HepG2 (cell line): Measurements from ENCODE around the gene MADD. TPM values are rescaled to one million over a fixed set of nuclear protein-coding genes. Genes with fewer than 3 reads are reported as not detected.

Experiments
- ATF7 ChIP-seq, 2 experiments: fragments of 450-650 bp in 1 of 2; sonication (generic) in 1 of 2; formaldehyde crosslinking in 1 of 2; IDR thresholded peaks; 2 replicates each; pipeline versions ENCODE4 v1.4.0 to v1.6.1; 2016 to 2020; ENCODE audit warnings: antibody characterized with exemption in 1 of 2, mild to moderate bottlenecking in 1 of 2, missing genetic modification reagents in 1 of 2
- BRD4 ChIP-seq: sonication (generic); formaldehyde crosslinking; IDR thresholded peaks from 2 replicates; pipeline ENCODE4 v1.4.0; 2020; ENCODE audit warnings: missing genetic modification reagents
- DR1 ChIP-seq: sonication (generic); formaldehyde crosslinking; IDR thresholded peaks from 2 replicates; pipeline ENCODE4 v1.8.0; 2021; ENCODE audit warnings: mild to moderate bottlenecking, missing genetic modification reagents, inconsistent platforms
- EP300 ChIP-seq, 3 experiments: sonication (generic) in 1 of 3; formaldehyde crosslinking in 1 of 3; IDR thresholded peaks; 2 replicates each; pipeline versions ENCODE4 v1.5.1 to v1.6.1; 2011 to 2020; ENCODE audit warnings: low read depth in 2 of 3, low read length in 2 of 3, borderline replicate concordance in 1 of 3, improper control_type of control experiment in 1 of 3, mild to moderate bottlenecking in 1 of 3, missing genetic modification reagents in 1 of 3, moderate library complexity in 1 of 3
- KMT2A ChIP-seq: sonication (generic); formaldehyde crosslinking; IDR thresholded peaks from 2 replicates; pipeline ENCODE4 v1.4.0; 2020; ENCODE audit warnings: missing genetic modification reagents
- MAF1 ChIP-seq: sonication (generic); formaldehyde crosslinking; IDR thresholded peaks from 2 replicates; pipeline ENCODE4 v1.5.0; 2020; ENCODE audit warnings: missing genetic modification reagents, borderline replicate concordance
- MAFK ChIP-seq, 2 experiments: IDR thresholded peaks in 1 of 2; conservative IDR thresholded peaks in 1 of 2; 2 replicates each; pipeline ENCODE4 v1.6.1; 2011; ENCODE audit warnings: improper control_type of control experiment in 2 of 2, low read length in 2 of 2
- ONECUT2 ChIP-seq: sonication (generic); formaldehyde crosslinking; IDR thresholded peaks from 2 replicates; pipeline ENCODE4 v1.4.0; 2020; ENCODE audit warnings: missing genetic modification reagents
- PITX1 ChIP-seq: sonication (generic); formaldehyde crosslinking; IDR thresholded peaks from 2 replicates; pipeline ENCODE4 v1.5.1; 2020; ENCODE audit warnings: mild to moderate bottlenecking, missing genetic modification reagents
- SYNCRIP ChIP-seq: fragments of 200-400 bp; formaldehyde crosslinking; IDR thresholded peaks from 2 replicates; pipeline ENCODE4 v1.6.1; 2018; ENCODE audit warnings: mild to moderate bottlenecking, low read depth, low read length; ENCODE audit not compliant: insufficient read depth
- TCF7L2 ChIP-seq: IDR thresholded peaks from 2 replicates; pipeline ENCODE4 v1.6.1; 2011; ENCODE audit warnings: mild to moderate bottlenecking, low read depth, low read length, moderate library complexity
- TSC22D2 ChIP-seq: sonication (generic); formaldehyde crosslinking; IDR thresholded peaks from 2 replicates; pipeline ENCODE4 v1.5.1; 2020; ENCODE audit warnings: missing genetic modification reagents, mild to moderate bottlenecking, borderline replicate concordance
- ZNF232 ChIP-seq: sonication (generic); formaldehyde crosslinking; IDR thresholded peaks from 2 replicates; pipeline ENCODE4 v1.4.0; 2020; ENCODE audit warnings: missing genetic modification reagents, borderline replicate concordance
- ZNF260 ChIP-seq: sonication (generic); formaldehyde crosslinking; IDR thresholded peaks from 2 replicates; pipeline ENCODE4 v1.4.0; 2020; ENCODE audit warnings: missing genetic modification reagents, low read depth, mild to moderate bottlenecking, borderline replicate concordance
- ZNF501 ChIP-seq: sonication (generic); formaldehyde crosslinking; IDR thresholded peaks from 2 replicates; pipeline ENCODE4 v1.5.1; 2020; ENCODE audit warnings: mild to moderate bottlenecking, moderate library complexity, missing genetic modification reagents
- ZNF530 ChIP-seq: sonication (generic); formaldehyde crosslinking; IDR thresholded peaks from 2 replicates; pipeline ENCODE4 v1.5.0; 2020; ENCODE audit warnings: low read depth, mild to moderate bottlenecking, missing genetic modification reagents
- ZNF747 ChIP-seq: sonication (generic); formaldehyde crosslinking; IDR thresholded peaks from 2 replicates; pipeline ENCODE4 v1.8.1; 2023; ENCODE audit warnings: missing genetic modification reagents, mild to moderate bottlenecking, borderline replicate concordance
- ZNF766 ChIP-seq: sonication (generic); formaldehyde crosslinking; IDR thresholded peaks from 2 replicates; pipeline ENCODE4 v1.5.0; 2020; ENCODE audit warnings: missing genetic modification reagents, borderline replicate concordance
- polyA plus RNA-seq, 8 experiments: library from polyadenylated mRNA; depleted of rRNA in 3 of 8; stranded (reverse) in 7 of 8; unstranded in 1 of 8; fragments of >200 nt; fragmentation: Illumina TruSeq in 4 of 8; extraction: Trizol in 4 of 8; gene quantifications; 2 replicates each; pipeline versions ENCODE4 v1.2.1 to v1.2.3, GENCODE V29; 2011 to 2016; ENCODE audit warnings: low read depth in 4 of 8, missing spikeins in 1 of 8, mixed read lengths in 1 of 8; ENCODE audit not compliant: insufficient read depth in 1 of 8
- total RNA-seq, 5 experiments: library from RNA; depleted of rRNA; stranded (reverse); fragments of >200 nt; fragmentation: Illumina TruSeq; extraction: Trizol; gene quantifications; 2 replicates each; pipeline ENCODE4 v1.2.3, GENCODE V29; 2016; ENCODE audit warnings: low read depth in 1 of 5
- TF ChIP-seq, protein P1 (sequence below): sonication (generic); formaldehyde crosslinking; IDR thresholded peaks from 2 replicates; pipeline ENCODE4 v1.4.0; 2020; ENCODE audit warnings: missing genetic modification reagents
- TF ChIP-seq, protein P2 (sequence below): sonication (generic); formaldehyde crosslinking; IDR thresholded peaks from 2 replicates; pipeline ENCODE4 v1.4.0; 2020; ENCODE audit warnings: missing genetic modification reagents, mild to moderate bottlenecking, borderline replicate concordance
- TF ChIP-seq, protein P3 (sequence below): sonication (generic); formaldehyde crosslinking; IDR thresholded peaks from 2 replicates; pipeline ENCODE4 v1.8.0; 2022; ENCODE audit warnings: mild to moderate bottlenecking, missing genetic modification reagents
- TF ChIP-seq, protein P4 (sequence below): sonication (generic); formaldehyde crosslinking; IDR thresholded peaks from 2 replicates; pipeline ENCODE4 v1.5.0; 2020; ENCODE audit warnings: mild to moderate bottlenecking, missing genetic modification reagents

MADD gene
- total and polyA plus RNA-seq, 2 of the 13 experiments (the other 11 are each of a cell fraction or from before 2014, with no cell fraction given), result 18.0 to 29.2 TPM

DNA sequence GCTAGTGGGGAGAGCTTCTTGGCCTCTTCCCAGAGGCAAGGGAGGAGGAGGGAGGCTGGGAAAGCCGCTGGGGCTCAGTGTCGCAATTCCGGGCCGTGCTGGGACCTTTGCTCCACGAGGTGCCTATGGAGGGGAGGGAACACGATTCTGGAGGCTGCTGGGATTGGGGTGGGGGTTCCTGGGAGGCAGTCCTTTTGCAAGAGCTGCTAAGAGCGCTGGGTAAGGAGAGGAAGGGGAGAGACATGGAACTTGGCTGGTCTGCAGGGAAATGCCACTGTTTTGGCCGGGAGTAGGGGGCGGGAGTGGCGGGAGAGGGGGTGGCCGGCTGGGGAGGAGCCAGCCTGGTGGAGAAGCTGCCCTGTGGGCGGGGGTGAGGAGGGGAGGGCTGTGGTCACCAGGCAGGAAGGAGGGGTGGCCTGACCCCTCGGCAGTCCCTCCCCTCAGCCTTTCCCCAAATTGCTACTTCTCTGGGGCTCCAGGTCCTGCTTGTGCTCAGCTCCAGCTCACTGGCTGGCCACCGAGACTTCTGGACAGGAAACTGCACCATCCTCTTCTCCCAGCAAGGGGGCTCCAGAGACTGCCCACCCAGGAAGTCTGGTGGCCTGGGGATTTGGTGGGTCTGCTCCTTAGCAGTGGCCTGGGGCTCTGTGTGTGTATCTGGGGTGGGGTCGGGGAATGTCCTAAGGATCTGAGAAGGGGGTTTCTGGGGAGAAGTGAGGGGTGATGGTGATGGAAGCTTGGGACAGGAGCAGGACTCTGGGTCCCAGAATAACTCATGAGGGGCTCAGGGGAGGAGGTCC lies 12.2 kb upstream of the MADD start, which contains the start of gene NR1H3 (continued):
- TF ChIP-seq TSC22D2 (no peak), ZNF232 (CRISPR knock-in tag) (no peak), ONECUT2 (CRISPR knock-in tag) (no peak), ZNF747 (no peak), SYNCRIP (no peak), ZNF501 (CRISPR knock-in tag) (0 out of 2 replicates have a peak, but pooled peaks have one; percentile 36), BRD4 (no peak), ZNF260 (no peak), DR1 (no peak), ZNF766 (no peak), ZNF530 (no peak), TCF7L2 (no peak), EP300 (IDR thresholded peaks at IDR 0.05; ENCODE audit: low read depth in 2 of 2, low read length in 2 of 2) (peak in 1 of 2 experiments; percentile 61; a peak in 1 of 4 replicates), EP300 (CRISPR knock-in tag; IDR thresholded peaks at IDR 0.05; ENCODE audit: borderline replicate concordance) (no peak), MAF1 (CRISPR knock-in tag) (no peak), KMT2A (CRISPR knock-in tag) (no peak), PITX1 (CRISPR knock-in tag) (peak; percentile 58; the same call in 1 of the 2 replicates), MAFK (conservative IDR thresholded peaks at IDR 0.05 in 1 of 2, IDR thresholded peaks at IDR 0.05 in 1 of 2; ENCODE audit: low read length in 2 of 2) (no peak), ATF7 (IDR thresholded peaks at IDR 0.05) (no peak), ATF7 (CRISPR knock-in tag; IDR thresholded peaks at IDR 0.05) (no peak)
- TF ChIP-seq, protein P1, sequence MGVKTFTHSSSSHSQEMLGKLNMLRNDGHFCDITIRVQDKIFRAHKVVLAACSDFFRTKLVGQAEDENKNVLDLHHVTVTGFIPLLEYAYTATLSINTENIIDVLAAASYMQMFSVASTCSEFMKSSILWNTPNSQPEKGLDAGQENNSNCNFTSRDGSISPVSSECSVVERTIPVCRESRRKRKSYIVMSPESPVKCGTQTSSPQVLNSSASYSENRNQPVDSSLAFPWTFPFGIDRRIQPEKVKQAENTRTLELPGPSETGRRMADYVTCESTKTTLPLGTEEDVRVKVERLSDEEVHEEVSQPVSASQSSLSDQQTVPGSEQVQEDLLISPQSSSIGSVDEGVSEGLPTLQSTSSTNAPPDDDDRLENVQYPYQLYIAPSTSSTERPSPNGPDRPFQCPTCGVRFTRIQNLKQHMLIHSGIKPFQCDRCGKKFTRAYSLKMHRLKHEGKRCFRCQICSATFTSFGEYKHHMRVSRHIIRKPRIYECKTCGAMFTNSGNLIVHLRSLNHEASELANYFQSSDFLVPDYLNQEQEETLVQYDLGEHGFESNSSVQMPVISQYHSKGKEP (CRISPR knock-in tag), result no peak
- TF ChIP-seq, protein P2, sequence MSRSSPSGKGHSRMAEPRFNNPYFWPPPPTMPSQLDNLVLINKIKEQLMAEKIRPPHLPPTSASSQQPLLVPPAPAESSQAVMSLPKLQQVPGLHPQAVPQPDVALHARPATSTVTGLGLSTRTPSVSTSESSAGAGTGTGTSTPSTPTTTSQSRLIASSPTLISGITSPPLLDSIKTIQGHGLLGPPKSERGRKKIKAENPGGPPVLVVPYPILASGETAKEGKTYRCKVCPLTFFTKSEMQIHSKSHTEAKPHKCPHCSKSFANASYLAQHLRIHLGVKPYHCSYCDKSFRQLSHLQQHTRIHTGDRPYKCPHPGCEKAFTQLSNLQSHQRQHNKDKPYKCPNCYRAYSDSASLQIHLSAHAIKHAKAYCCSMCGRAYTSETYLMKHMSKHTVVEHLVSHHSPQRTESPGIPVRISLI (CRISPR knock-in tag), result no peak
- TF ChIP-seq, protein P3, sequence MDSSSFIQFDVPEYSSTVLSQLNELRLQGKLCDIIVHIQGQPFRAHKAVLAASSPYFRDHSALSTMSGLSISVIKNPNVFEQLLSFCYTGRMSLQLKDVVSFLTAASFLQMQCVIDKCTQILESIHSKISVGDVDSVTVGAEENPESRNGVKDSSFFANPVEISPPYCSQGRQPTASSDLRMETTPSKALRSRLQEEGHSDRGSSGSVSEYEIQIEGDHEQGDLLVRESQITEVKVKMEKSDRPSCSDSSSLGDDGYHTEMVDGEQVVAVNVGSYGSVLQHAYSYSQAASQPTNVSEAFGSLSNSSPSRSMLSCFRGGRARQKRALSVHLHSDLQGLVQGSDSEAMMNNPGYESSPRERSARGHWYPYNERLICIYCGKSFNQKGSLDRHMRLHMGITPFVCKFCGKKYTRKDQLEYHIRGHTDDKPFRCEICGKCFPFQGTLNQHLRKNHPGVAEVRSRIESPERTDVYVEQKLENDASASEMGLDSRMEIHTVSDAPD, result no peak
- TF ChIP-seq, protein P4, sequence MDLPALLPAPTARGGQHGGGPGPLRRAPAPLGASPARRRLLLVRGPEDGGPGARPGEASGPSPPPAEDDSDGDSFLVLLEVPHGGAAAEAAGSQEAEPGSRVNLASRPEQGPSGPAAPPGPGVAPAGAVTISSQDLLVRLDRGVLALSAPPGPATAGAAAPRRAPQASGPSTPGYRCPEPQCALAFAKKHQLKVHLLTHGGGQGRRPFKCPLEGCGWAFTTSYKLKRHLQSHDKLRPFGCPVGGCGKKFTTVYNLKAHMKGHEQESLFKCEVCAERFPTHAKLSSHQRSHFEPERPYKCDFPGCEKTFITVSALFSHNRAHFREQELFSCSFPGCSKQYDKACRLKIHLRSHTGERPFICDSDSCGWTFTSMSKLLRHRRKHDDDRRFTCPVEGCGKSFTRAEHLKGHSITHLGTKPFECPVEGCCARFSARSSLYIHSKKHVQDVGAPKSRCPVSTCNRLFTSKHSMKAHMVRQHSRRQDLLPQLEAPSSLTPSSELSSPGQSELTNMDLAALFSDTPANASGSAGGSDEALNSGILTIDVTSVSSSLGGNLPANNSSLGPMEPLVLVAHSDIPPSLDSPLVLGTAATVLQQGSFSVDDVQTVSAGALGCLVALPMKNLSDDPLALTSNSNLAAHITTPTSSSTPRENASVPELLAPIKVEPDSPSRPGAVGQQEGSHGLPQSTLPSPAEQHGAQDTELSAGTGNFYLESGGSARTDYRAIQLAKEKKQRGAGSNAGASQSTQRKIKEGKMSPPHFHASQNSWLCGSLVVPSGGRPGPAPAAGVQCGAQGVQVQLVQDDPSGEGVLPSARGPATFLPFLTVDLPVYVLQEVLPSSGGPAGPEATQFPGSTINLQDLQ (CRISPR knock-in tag), result no peak
